OCI-M1 (cell line): Measurements from ENCODE around the gene SETX.
A peak's percentile ranks its signal among the peaks of the same experiment; 100 is the strongest.

Experiments
- DNase-seq: peaks from one replicate; lab custom pipeline; 2025; lab: John Stamatoyannopoulos, UW

The SETX gene

GRCh38 chr9:132357764-132358163, 3.0 kb upstream of the SETX start:
- no peak for DNase-seq

- peak; percentile 15 for DNase-seq
Observed at GRCh38 chr9:132356324-132356924, 1.6 kb upstream of the SETX start.

GRCh38 chr9:132351404-132352045, 3.3 kb downstream of the SETX start:
- DNase-seq: peak; percentile 82

- peak; percentile 89 for DNase-seq
Observed at GRCh38 chr9:132350861-132351315, 3.9 kb downstream of the SETX start.

GRCh38 chr9:132348676-132349075, 6.1 kb downstream of the SETX start:
- DNase-seq: no peak

- DNase-seq: no peak
Observed at GRCh38 chr9:132346177-132346576, 8.6 kb downstream of the SETX start.

- DNase-seq: no peak
Observed at GRCh38 chr9:132341177-132341840, 13.5 kb downstream of the SETX start.

- no peak for DNase-seq
Observed at GRCh38 chr9:132334364-132334763, 20.4 kb downstream of the SETX start.

GRCh38 chr9:132333556-132333955, 21.2 kb downstream of the SETX start:
- no peak for DNase-seq

GRCh38 chr9:132328580-132328979, 26.2 kb downstream of the SETX start:
- DNase-seq: no peak

- no peak for DNase-seq
Observed at GRCh38 chr9:132327537-132327936, 27.2 kb downstream of the SETX start.

GRCh38 chr9:132324425-132324824, 30.4 kb downstream of the SETX start:
- DNase-seq: no peak

GRCh38 chr9:132319421-132320110, 35.2 kb downstream of the SETX start:
- DNase-seq: no peak

GRCh38 chr9:132312873-132313272, 41.9 kb downstream of the SETX start:
- no peak for DNase-seq

GRCh38 chr9:132312426-132312825, 42.4 kb downstream of the SETX start:
- no peak for DNase-seq

GRCh38 chr9:132311978-132312377, 42.8 kb downstream of the SETX start:
- no peak for DNase-seq

- no peak for DNase-seq
Observed at GRCh38 chr9:132309056-132309455, 45.7 kb downstream of the SETX start.

- DNase-seq: peak; percentile 8
Observed at GRCh38 chr9:132301521-132301920, 53.3 kb downstream of the SETX start.

- no peak for DNase-seq
Observed at GRCh38 chr9:132299221-132299620, 55.6 kb downstream of the SETX start.

GRCh38 chr9:132295181-132295580, 59.6 kb downstream of the SETX start:
- DNase-seq: no peak

GRCh38 chr9:132293145-132293721, 61.6 kb downstream of the SETX start:
- DNase-seq: peak; percentile 17

- peak; percentile 29 for DNase-seq
Observed at GRCh38 chr9:132288966-132289365, 65.8 kb downstream of the SETX start.
